Ovary (tissue), 9 donors: ENCODE measurements around the gene RPL41. TPM values are rescaled to one million over a fixed set of nuclear protein-coding genes. Genes with fewer than 3 reads are reported as not detected.

Experiments used
- DNase-seq, 5 donors: peaks; one replicate each; pipeline ENCODE4 v3.0.0-alpha.2; 2019 to 2020
- H3K27ac ChIP-seq, 2 donors: fragments of 200-600 bp; one replicate each; pipeline versions ENCODE4 v1.5.1 to v1.8.0; 2019 to 2022
- H3K27me3 ChIP-seq: fragments of 200-600 bp; one replicate; pipeline ENCODE4 v1.8.0; 2022
- H3K36me3 ChIP-seq: fragments of 200-600 bp; sonication (generic); one replicate; pipeline ENCODE4 v1.5.1; 2019
- H3K4me1 ChIP-seq: one replicate; pipeline ENCODE4 v1.8.1; 2013; ENCODE audit warnings: mild to moderate bottlenecking, moderate library complexity; ENCODE audit not compliant: insufficient read depth
- H3K4me3 ChIP-seq: fragments of 200-600 bp; sonication (generic); one replicate; pipeline ENCODE4 v1.5.1; 2017
- H3K9me3 ChIP-seq, 2 donors: fragments of 200-600 bp in 1 of 2; sonication (generic) in 1 of 2; one replicate each; pipeline versions ENCODE4 v1.5.1 to v1.8.1; 2013 to 2019; ENCODE audit warnings: mild to moderate bottlenecking in 1 of 2, moderate library complexity in 1 of 2
- CTCF ChIP-seq, 3 donors: fragments of 450-650 bp in 2 of 3; fragments of 200-600 bp in 1 of 3; IDR thresholded peaks; one replicate each; pipeline versions ENCODE4 v1.5.1 to v1.8.0; 2016 to 2022; ENCODE audit warnings: antibody characterized with exemption in 3 of 3, mild to moderate bottlenecking in 1 of 3
- EP300 ChIP-seq: sonication (generic); formaldehyde crosslinking; IDR thresholded peaks from one replicate; pipeline ENCODE4 v1.6.1; 2017; ENCODE audit warnings: antibody characterized with exemption
- POLR2A ChIP-seq: fragments of 450-650 bp; IDR thresholded peaks from one replicate; pipeline ENCODE4 v1.6.1; 2017; ENCODE audit warnings: antibody characterized with exemption, mild to moderate bottlenecking, moderate library complexity
- WGBS, 3 donors: extraction: QIAGEN DNeasy Blood & Tissue Kit in 1 of 3; methylation state at CpG; one replicate each; pipeline versions ENCODE4 v1.1.5 to v1.1.7; 2013 to 2017; 5-methylcytosine and 5-hydroxymethylcytosine counted together
- intact Hi-C, 4 donors: fragments of 100-400 bp; cut with DNase I; formaldehyde crosslinking; loops; one replicate each; pipeline versions ENCODE4 v1.11.0 to v1.15.1; 2022 to 2023
- polyA plus RNA-seq, 2 donors: library from polyadenylated mRNA; stranded (reverse); fragments of 200-250 nt in 1 of 2; fragments of 350-450 nt in 1 of 2; fragmentation: Illumina TruSeq in 1 of 2; extraction: RNeasy Lipid Tissue Mini Kit (QIAGEN cat#74804) in 1 of 2; gene quantifications; one replicate each; pipeline ENCODE4 v1.2.3, GENCODE V29; 2013 to 2014
- total RNA-seq, 7 donors: library from RNA; depleted of rRNA in 2 of 7; stranded (reverse); fragments of >200 nt in 2 of 7; fragmentation: NEBNext Ultra II Directional in 3 of 7; extraction: Animal tissue kit (Norgen Biotek cat#: 25700) in 3 of 7; gene quantifications; one replicate each; pipeline versions ENCODE4 v1.1.0 to v1.2.4, GENCODE V29; 2016 to 2023
- donor health status: DM: no; HTN: no; CAD: no; lungs with moderate emphysema.
- donor health status: DM: no; HTN: no; CAD: no.
- donor health status: Bipolar disorder and iron deficiency.
- donor health status: DM: yes; HTN: yes; CAD: no.
- donor health status: DM: no; HTN: no; CAD: no.
- donor health status: DM: yes; HTN: yes; CAD: no.

Gene RPL41
- total and polyA plus RNA-seq, 9 donors, result 6,021 to 11,451 (median 6,946) TPM

- 54 to 62% (median 59%) methylated on average over 3 of the region's 3 CpGs for WGBS, 3 donors
- peaks cover 9% of the 10 kb centered on the region for H3K4me1 ChIP-seq
Measured at GRCh38 chr12:56126732-56127239, 10.4 kb downstream of the RPL41 start.

GRCh38 chr12:56127485-56127887, 11.1 kb downstream of the RPL41 start:
- Histone ChIP-seq H3K9me3 (no peaks in the 10 kb centered on the region), H3K27ac (peak overlapping the region; percentile 68 to 70), H3K4me1 (peaks cover 9% of the 10 kb centered on the region), H3K36me3 (no peaks in the 10 kb centered on the region), H3K4me3 (peak overlapping the region; percentile 24), H3K27me3 (no peaks in the 10 kb centered on the region)
- DNase-seq, result no peak
- TF ChIP-seq POLR2A, result peak; percentile 58
- TF ChIP-seq CTCF (IDR thresholded peaks at IDR 0.05), result peak in 2 of 3 donors; percentile 12 to 20
- no peak for TF ChIP-seq EP300
- intact Hi-C loops, result loop anchor here in 3 of 4 donors (2.0 to 10.0 kb wide), 3 partner anchors 31 to 337 kb away; partner anchors contain the start of genes NABP2 (in 2 of the 3), RNF41 (in 2 of the 3), SPRYD4 (in 2 of the 3) and MYL6 (in 1 of the 3)
- WGBS, 3 donors, result 0 to 1% (median 1%) methylated on average over 8 of the region's 8 CpGs

More at GRCh38 chr12:56126732-56127239, 10.4 kb downstream of the RPL41 start:
- intact Hi-C loops, result loop anchor here in 3 of 4 donors (2.0 to 10.0 kb wide), 3 partner anchors 32 to 338 kb away; partner anchors contain the start of genes NABP2 (in 2 of the 3), RNF41 (in 2 of the 3), SPRYD4 (in 2 of the 3) and MYL6 (in 1 of the 3)
- Histone ChIP-seq H3K9me3 (no peaks in the 10 kb centered on the region), H3K36me3 (no peaks in the 10 kb centered on the region), H3K27ac (peak overlapping the region; percentile 68 to 70), H3K4me3 (no peak overlapping the region), H3K27me3 (no peaks in the 10 kb centered on the region)
- TF ChIP-seq POLR2A, result no peak
- no peak for TF ChIP-seq EP300
- no peak for TF ChIP-seq CTCF (IDR thresholded peaks at IDR 0.05)
- DNase-seq, result no peak

- Histone ChIP-seq H3K27ac (peak within 1 kb of the TSS; percentile 78 to 90), H3K9me3 (no peaks in the 10 kb centered on the region), H3K4me3 (peak within 1 kb of the TSS; percentile 63), H3K4me1 (peaks cover 9% of the 10 kb centered on the region), H3K27me3 (no peaks in the 10 kb centered on the region), H3K36me3 (no peaks in the 10 kb centered on the region)
- intact Hi-C loops, result loop anchor here in 3 of 4 donors (2.0 to 10.0 kb wide), 4 partner anchors 31 to 337 kb away; partner anchors contain the start of genes NABP2 (in 2 of the 3), RNF41 (in 2 of the 3), SPRYD4 (in 2 of the 3) and MYL6 (in 1 of the 3)
- peak; percentile 96 for TF ChIP-seq POLR2A
- TF ChIP-seq CTCF (IDR thresholded peaks at IDR 0.05), result peak in 1 of 3 donors; percentile 38
- peak; percentile 48 for TF ChIP-seq EP300
- WGBS, 3 donors, result 0 to 1% (median 0%) methylated on average over 37 to 49 of the region's 49 CpGs
- DNase-seq, result peak; percentile 97 to 99 (median 98)
Measured at GRCh38 chr12:56127888-56128669, 11.6 kb downstream of the RPL41 start, which contains the start of gene ESYT1. Gene ESYT1, plus strand, starts transcription at chr12:56128267. Its CDS starts 53 bp downstream, at chr12:56128320.

- DNase-seq, result peak in 3 of 5 donors; percentile 51 to 67 (median 57)
- Histone ChIP-seq H3K36me3 (no peaks in the 10 kb centered on the region), H3K9me3 (no peaks in the 10 kb centered on the region), H3K27ac (peak overlapping the region; percentile 78 to 90), H3K4me3 (peak overlapping the region; percentile 63), H3K27me3 (no peaks in the 10 kb centered on the region), H3K4me1 (peaks cover 9% of the 10 kb centered on the region)
- TF ChIP-seq EP300, result no peak
- TF ChIP-seq CTCF (IDR thresholded peaks at IDR 0.05), result no peak
- TF ChIP-seq POLR2A, result no peak
- WGBS, 3 donors, result 0 to 1% (median 0%) methylated on average over 20 of the region's 20 CpGs
- intact Hi-C loops, result loop anchor here in 3 of 4 donors (2.0 to 10.0 kb wide), 3 partner anchors 60 to 336 kb away; partner anchors contain the start of genes NABP2 (in 2 of the 3), RNF41 (in 2 of the 3), SPRYD4 (in 2 of the 3) and SMARCC2 (in 1 of the 3)
Measured at GRCh38 chr12:56128670-56129205, 12.3 kb downstream of the RPL41 start.
